ENCODE data around the gene PLCG1.
A peak's percentile ranks its signal among the peaks of the same experiment; 100 is the strongest.

Gene PLCG1

GRCh38 chr20:41110930-41111577 is 26.3 kb upstream of the PLCG1 start:
- ATAC-seq: no peak
- TF ChIP-seq, protein P1, sequence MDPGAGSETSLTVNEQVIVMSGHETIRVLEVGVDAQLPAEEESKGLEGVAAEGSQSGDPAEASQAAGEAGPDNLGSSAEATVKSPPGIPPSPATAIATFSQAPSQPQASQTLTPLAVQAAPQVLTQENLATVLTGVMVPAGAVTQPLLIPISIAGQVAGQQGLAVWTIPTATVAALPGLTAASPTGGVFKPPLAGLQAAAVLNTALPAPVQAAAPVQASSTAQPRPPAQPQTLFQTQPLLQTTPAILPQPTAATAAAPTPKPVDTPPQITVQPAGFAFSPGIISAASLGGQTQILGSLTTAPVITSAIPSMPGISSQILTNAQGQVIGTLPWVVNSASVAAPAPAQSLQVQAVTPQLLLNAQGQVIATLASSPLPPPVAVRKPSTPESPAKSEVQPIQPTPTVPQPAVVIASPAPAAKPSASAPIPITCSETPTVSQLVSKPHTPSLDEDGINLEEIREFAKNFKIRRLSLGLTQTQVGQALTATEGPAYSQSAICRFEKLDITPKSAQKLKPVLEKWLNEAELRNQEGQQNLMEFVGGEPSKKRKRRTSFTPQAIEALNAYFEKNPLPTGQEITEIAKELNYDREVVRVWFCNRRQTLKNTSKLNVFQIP (CRISPR knock-in tag; IDR thresholded peaks at IDR 0.05; ENCODE audit: borderline replicate concordance, low read depth): no peak
- TF ChIP-seq ZNF565 (CRISPR knock-in tag; conservative IDR thresholded peaks at IDR 0.05; ENCODE audit: low read depth) (no peak), BACH2 (CRISPR knock-in tag; IDR thresholded peaks at IDR 0.05; ENCODE audit: borderline replicate concordance) (no peak), PATZ1 (CRISPR knock-in tag; IDR thresholded peaks at IDR 0.05; ENCODE audit: borderline replicate concordance) (no peak), CREB5 (CRISPR knock-in tag; IDR thresholded peaks at IDR 0.05; ENCODE audit: low read depth) (no peak), CSDC2 (CRISPR knock-in tag; IDR thresholded peaks at IDR 0.05) (no peak), RARB (CRISPR knock-in tag; IDR thresholded peaks at IDR 0.05) (no peak), TCF4 (CRISPR knock-in tag; IDR thresholded peaks at IDR 0.05; ENCODE audit: borderline replicate concordance) (no peak), ARNTL (CRISPR knock-in tag; IDR thresholded peaks at IDR 0.05; ENCODE audit: borderline replicate concordance, low read depth) (no peak), ZNF70 (CRISPR knock-in tag; IDR thresholded peaks at IDR 0.05) (no peak), ZNF8 (CRISPR knock-in tag; IDR thresholded peaks at IDR 0.05) (no peak), TOX (CRISPR knock-in tag; IDR thresholded peaks at IDR 0.05; ENCODE audit: borderline replicate concordance) (no peak), ISL1 (CRISPR knock-in tag; IDR thresholded peaks at IDR 0.05) (no peak), PPARA (CRISPR knock-in tag; IDR thresholded peaks at IDR 0.05; ENCODE audit: borderline replicate concordance) (no peak), OSR1 (CRISPR knock-in tag; IDR thresholded peaks at IDR 0.05) (no peak), ZFP30 (CRISPR knock-in tag; IDR thresholded peaks at IDR 0.05) (no peak)
- TF ChIP-seq, protein P2, sequence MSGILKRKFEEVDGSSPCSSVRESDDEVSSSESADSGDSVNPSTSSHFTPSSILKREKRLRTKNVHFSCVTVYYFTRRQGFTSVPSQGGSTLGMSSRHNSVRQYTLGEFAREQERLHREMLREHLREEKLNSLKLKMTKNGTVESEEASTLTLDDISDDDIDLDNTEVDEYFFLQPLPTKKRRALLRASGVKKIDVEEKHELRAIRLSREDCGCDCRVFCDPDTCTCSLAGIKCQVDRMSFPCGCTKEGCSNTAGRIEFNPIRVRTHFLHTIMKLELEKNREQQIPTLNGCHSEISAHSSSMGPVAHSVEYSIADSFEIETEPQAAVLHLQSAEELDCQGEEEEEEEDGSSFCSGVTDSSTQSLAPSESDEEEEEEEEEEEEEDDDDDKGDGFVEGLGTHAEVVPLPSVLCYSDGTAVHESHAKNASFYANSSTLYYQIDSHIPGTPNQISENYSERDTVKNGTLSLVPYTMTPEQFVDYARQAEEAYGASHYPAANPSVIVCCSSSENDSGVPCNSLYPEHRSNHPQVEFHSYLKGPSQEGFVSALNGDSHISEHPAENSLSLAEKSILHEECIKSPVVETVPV (CRISPR knock-in tag; IDR thresholded peaks at IDR 0.05): no peak

- ATAC-seq: no peak
- no peak for TF ChIP-seq PPARA (CRISPR knock-in tag; IDR thresholded peaks at IDR 0.05; ENCODE audit: borderline replicate concordance)
- TF ChIP-seq CSDC2 (CRISPR knock-in tag; IDR thresholded peaks at IDR 0.05): no peak
- TF ChIP-seq TOX (CRISPR knock-in tag; IDR thresholded peaks at IDR 0.05; ENCODE audit: borderline replicate concordance): no peak
- TF ChIP-seq OSR1 (CRISPR knock-in tag; IDR thresholded peaks at IDR 0.05): no peak
- no peak for TF ChIP-seq CREB5 (CRISPR knock-in tag; IDR thresholded peaks at IDR 0.05; ENCODE audit: low read depth)
Observed at GRCh38 chr20:41111578-41111951, 25.8 kb upstream of the PLCG1 start.

- no peak for TF ChIP-seq TSHZ2 (CRISPR knock-in tag; IDR thresholded peaks at IDR 0.05)
- ATAC-seq: no peak
Observed at GRCh38 chr20:41116282-41116956, 20.9 kb upstream of the PLCG1 start.

- peak; percentile 46; the same call in 2 of the 3 replicates for ATAC-seq
Observed at GRCh38 chr20:41118159-41118558, 19.2 kb upstream of the PLCG1 start.

All from SK-N-SH treated with all-trans-retinoic acid at 6 μM for 48 hours (cell line).